ENCODE results near the gene DNAJC8.

The DNAJC8 gene

GRCh38 chr1:28171246-28171645 lies 61.6 kb downstream of the DNAJC8 start:
- in situ Hi-C loops (cut with HindIII; ENCODE audit: low pct_ligation_motif_present, low sequenced_read_pairs), result no loop called here
- Histone ChIP-seq H3K36me3 (replicated peaks) (no peaks in the 10 kb centered on the region), H3K4me3 (ENCODE audit: low read depth, low read length) (no peak overlapping the region), H3K27me3 (replicated peaks) (no peaks in the 10 kb centered on the region), H3K27ac (no peak overlapping the region)
- DNase-seq, result no peak
- TF ChIP-seq, protein P1, sequence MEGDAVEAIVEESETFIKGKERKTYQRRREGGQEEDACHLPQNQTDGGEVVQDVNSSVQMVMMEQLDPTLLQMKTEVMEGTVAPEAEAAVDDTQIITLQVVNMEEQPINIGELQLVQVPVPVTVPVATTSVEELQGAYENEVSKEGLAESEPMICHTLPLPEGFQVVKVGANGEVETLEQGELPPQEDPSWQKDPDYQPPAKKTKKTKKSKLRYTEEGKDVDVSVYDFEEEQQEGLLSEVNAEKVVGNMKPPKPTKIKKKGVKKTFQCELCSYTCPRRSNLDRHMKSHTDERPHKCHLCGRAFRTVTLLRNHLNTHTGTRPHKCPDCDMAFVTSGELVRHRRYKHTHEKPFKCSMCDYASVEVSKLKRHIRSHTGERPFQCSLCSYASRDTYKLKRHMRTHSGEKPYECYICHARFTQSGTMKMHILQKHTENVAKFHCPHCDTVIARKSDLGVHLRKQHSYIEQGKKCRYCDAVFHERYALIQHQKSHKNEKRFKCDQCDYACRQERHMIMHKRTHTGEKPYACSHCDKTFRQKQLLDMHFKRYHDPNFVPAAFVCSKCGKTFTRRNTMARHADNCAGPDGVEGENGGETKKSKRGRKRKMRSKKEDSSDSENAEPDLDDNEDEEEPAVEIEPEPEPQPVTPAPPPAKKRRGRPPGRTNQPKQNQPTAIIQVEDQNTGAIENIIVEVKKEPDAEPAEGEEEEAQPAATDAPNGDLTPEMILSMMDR (IDR thresholded peaks at IDR 0.05; ENCODE audit: low read depth, low read length, missing control alignments), result no peak

DNA sequence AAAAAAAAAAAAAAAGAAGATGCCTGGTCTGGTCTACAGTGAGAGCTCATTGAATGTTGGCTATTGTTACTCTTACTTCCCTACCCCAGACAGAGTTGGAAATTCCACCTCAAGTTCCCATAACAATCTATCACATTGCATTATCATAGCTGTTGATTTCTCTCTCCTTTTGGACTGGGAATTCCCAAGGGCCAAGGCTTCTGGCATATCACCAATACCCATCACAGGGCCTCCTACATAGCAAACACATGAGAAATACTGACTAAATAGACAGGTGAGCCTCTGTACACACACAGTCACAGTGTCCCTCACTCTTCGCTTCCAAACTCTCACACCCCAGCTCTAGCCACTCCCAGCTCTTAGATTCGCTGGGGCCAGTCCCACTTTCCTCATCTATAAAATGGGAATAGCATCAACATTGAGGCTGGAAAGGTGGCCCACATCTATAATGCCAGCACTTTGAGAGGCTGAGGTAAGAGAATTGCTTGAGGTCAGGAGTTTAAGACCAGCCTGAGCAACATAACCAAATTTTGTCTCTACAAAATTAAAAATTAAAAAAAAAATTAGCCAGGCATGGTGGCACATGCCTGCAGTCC lies 62.7 kb downstream of the DNAJC8 start:
- H3K27me3 ChIP-seq (replicated peaks), result no peaks in the 10 kb centered on the region
- H3K4me3 ChIP-seq (ENCODE audit: low read depth, low read length), result no peak overlapping the region
- TF ChIP-seq, protein P1 (IDR thresholded peaks at IDR 0.05; ENCODE audit: low read depth, low read length, missing control alignments), result no peak
- DNase-seq, result no peak
- no peaks in the 10 kb centered on the region for H3K36me3 ChIP-seq (replicated peaks)
- in situ Hi-C loops (cut with HindIII; ENCODE audit: low pct_ligation_motif_present, low sequenced_read_pairs), result no loop called here
- H3K27ac ChIP-seq, result no peak overlapping the region

GRCh38 chr1:28163496-28164161 lies 69.2 kb downstream of the DNAJC8 start:
- H3K4me3 ChIP-seq (ENCODE audit: low read depth, low read length), result no peak overlapping the region
- H3K27me3 ChIP-seq (replicated peaks), result no peaks in the 10 kb centered on the region
- no peak for DNase-seq
- in situ Hi-C loops (cut with HindIII; ENCODE audit: low pct_ligation_motif_present, low sequenced_read_pairs), result no loop called here
- H3K27ac ChIP-seq, result no peak overlapping the region
- H3K36me3 ChIP-seq (replicated peaks), result no peaks in the 10 kb centered on the region
- TF ChIP-seq, protein P1 (IDR thresholded peaks at IDR 0.05; ENCODE audit: low read depth, low read length, missing control alignments), result no peak

DNA sequence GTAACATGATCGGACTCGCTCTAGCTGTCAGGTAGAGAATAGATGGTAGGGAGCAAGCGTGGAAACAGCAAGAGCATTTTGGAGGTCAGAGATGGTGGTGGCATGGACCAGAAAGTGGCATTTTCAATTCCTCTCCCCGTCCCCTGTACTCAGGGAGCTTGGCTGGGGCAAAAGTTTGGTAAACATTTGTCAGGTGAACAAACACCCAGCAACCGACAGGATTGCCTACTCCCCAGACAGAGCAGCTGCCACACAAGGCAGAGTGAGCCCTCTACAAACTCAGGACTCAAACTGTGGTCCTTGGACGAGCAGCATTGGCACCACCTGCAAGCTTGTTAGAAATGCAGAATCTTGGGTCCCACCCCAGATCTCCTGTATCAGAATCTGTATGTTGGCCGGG lies 70.7 kb downstream of the DNAJC8 start:
- in situ Hi-C loops (cut with HindIII; ENCODE audit: low pct_ligation_motif_present, low sequenced_read_pairs), result no loop called here
- no peak overlapping the region for H3K27ac ChIP-seq
- no peaks in the 10 kb centered on the region for H3K27me3 ChIP-seq (replicated peaks)
- no peak for DNase-seq
- H3K36me3 ChIP-seq (replicated peaks), result no peaks in the 10 kb centered on the region
- TF ChIP-seq, protein P1 (IDR thresholded peaks at IDR 0.05; ENCODE audit: low read depth, low read length, missing control alignments), result no peak
- no peak overlapping the region for H3K4me3 ChIP-seq (ENCODE audit: low read depth, low read length)

GRCh38 chr1:28161751-28162150 lies 71.1 kb downstream of the DNAJC8 start:
- H3K27me3 ChIP-seq (replicated peaks), result no peaks in the 10 kb centered on the region
- H3K4me3 ChIP-seq (ENCODE audit: low read depth, low read length), result no peak overlapping the region
- no peak overlapping the region for H3K27ac ChIP-seq
- TF ChIP-seq, protein P1 (IDR thresholded peaks at IDR 0.05; ENCODE audit: low read depth, low read length, missing control alignments), result no peak
- in situ Hi-C loops (cut with HindIII; ENCODE audit: low pct_ligation_motif_present, low sequenced_read_pairs), result no loop called here
- no peak for DNase-seq
- H3K36me3 ChIP-seq (replicated peaks), result no peaks in the 10 kb centered on the region

Data from brain microvascular endothelial cell (primary cell).